Astrocyte of the spinal cord (primary cell): ENCODE results near the gene MAP3K8.
A peak's percentile ranks its signal among the peaks of the same experiment; 100 is the strongest.
"Not testable (repeated sequence)": the region's sequence is repeated elsewhere in the genome, so short reads cannot be mapped to it uniquely, and the experiment has no call there.

ENCODE experiments used
- DNase-seq: peaks from one replicate; pipeline ENCODE4 v3.0.0; 2011; ENCODE audit warnings: low read depth, low spot score
- H3K4me3 ChIP-seq: 2 replicates; pipeline ENCODE4 v1.5.1; 2011; ENCODE audit warnings: low read depth, mild to moderate bottlenecking, low read length, moderate library complexity
- CTCF ChIP-seq: IDR thresholded peaks from 2 replicates; pipeline ENCODE4 v1.5.1; 2012; ENCODE audit warnings: low read depth, mild to moderate bottlenecking, low read length, inconsistent platforms
- in situ Hi-C: cut with HindIII; loops from 2 replicates; pipeline ENCODE4 v1.10.0; 2017; ENCODE audit warnings: low sequenced_read_pairs

MAP3K8 gene

GRCh38 chr10:30431435-30431911, 2.5 kb upstream of the MAP3K8 start:
- H3K4me3 ChIP-seq, result no peak overlapping the region
- in situ Hi-C loops, result no loop called here

GRCh38 chr10:30432622-30433305, 1.2 kb upstream of the MAP3K8 start:
- in situ Hi-C loops, result no loop called here
- TF ChIP-seq CTCF, result no peak
- no peak for DNase-seq
- peak overlapping the region; percentile 70 for H3K4me3 ChIP-seq

More at GRCh38 chr10:30431435-30431911, 2.5 kb upstream of the MAP3K8 start:
- no peak for DNase-seq
- TF ChIP-seq CTCF, result no peak

- peak; percentile 64 for DNase-seq
- TF ChIP-seq CTCF, result no peak
- in situ Hi-C loops, result no loop called here
- H3K4me3 ChIP-seq, result peak overlapping the region; percentile 70
Measured at GRCh38 chr10:30433306-30433729, 666 bp upstream of the MAP3K8 start.

GRCh38 chr10:30434273-30435072, 489 bp downstream of the MAP3K8 start:
- peak; percentile 70 for DNase-seq
- peak overlapping the region; percentile 70 for H3K4me3 ChIP-seq
- in situ Hi-C loops, result no loop called here
- no peak for TF ChIP-seq CTCF

- in situ Hi-C loops, result no loop called here
- DNase-seq, result no peak
- TF ChIP-seq CTCF, result no peak
- peak overlapping the region; percentile 70 for H3K4me3 ChIP-seq
Measured at GRCh38 chr10:30435073-30435422, 1.1 kb downstream of the MAP3K8 start.

GRCh38 chr10:30435499-30436167, 1.6 kb downstream of the MAP3K8 start:
- H3K4me3 ChIP-seq, result peak overlapping the region; percentile 70
- in situ Hi-C loops, DNase-seq: not testable (repeated sequence)
